Measurements from ENCODE around the gene NLRP12.
"Not testable (repeated sequence)": the region's sequence is repeated elsewhere in the genome, so short reads cannot be mapped to it uniquely, and the experiment has no call there.

GRCh38 chr19:53781332-53781731, 42.8 kb downstream of the NLRP12 start:
- not testable (repeated sequence) for TF ChIP-seq CTCF (conservative IDR thresholded peaks at IDR 0.05 in 1 of 2, IDR thresholded peaks at IDR 0.05 in 1 of 2; ENCODE audit: extremely low read depth in 1 of 2, insufficient read depth in 1 of 2, low read depth in 1 of 2, low read length in 2 of 2); EZH2 (IDR thresholded peaks at IDR 0.05; ENCODE audit: borderline replicate concordance, low read length)

Data from mammary epithelial cell (primary cell).